ENCODE results near the gene BASP1.
"Not testable (repeated sequence)": the region's sequence is repeated elsewhere in the genome, so short reads cannot be mapped to it uniquely, and the experiment has no call there.

Gene BASP1

GRCh38 chr5:17302106-17302505, 84.7 kb downstream of the BASP1 start:
- DNase-seq = no peak

- DNase-seq = no peak
These were observed 85.2 kb downstream of the BASP1 start for GRCh38 chr5:17302604-17303003.

- DNase-seq = no peak
These were observed 86.9 kb downstream of the BASP1 start for GRCh38 chr5:17304282-17304681.

GRCh38 chr5:17305017-17305416, 87.6 kb downstream of the BASP1 start:
- no peak for DNase-seq

GRCh38 chr5:17305964-17306725, 88.7 kb downstream of the BASP1 start:
- DNase-seq = no peak

GRCh38 chr5:17306726-17307091, 89.3 kb downstream of the BASP1 start:
- no peak for DNase-seq

GRCh38 chr5:17307440-17307839, 90.0 kb downstream of the BASP1 start:
- DNase-seq = not testable (repeated sequence)

GRCh38 chr5:17308326-17309065, 91.1 kb downstream of the BASP1 start:
- DNase-seq = no peak

- DNase-seq = no peak
These were observed 92.0 kb downstream of the BASP1 start for GRCh38 chr5:17309462-17309861.

GRCh38 chr5:17310502-17310901, 93.1 kb downstream of the BASP1 start:
- not testable (repeated sequence) for DNase-seq

GRCh38 chr5:17311811-17312210, 94.4 kb downstream of the BASP1 start:
- not testable (repeated sequence) for DNase-seq

GRCh38 chr5:17312358-17312757, 94.9 kb downstream of the BASP1 start:
- no peak for DNase-seq

GRCh38 chr5:17314907-17315471, 97.6 kb downstream of the BASP1 start:
- no peak for DNase-seq

GRCh38 chr5:17315710-17316221, 98.3 kb downstream of the BASP1 start:
- DNase-seq = no peak

GRCh38 chr5:17316970-17317459, 99.6 kb downstream of the BASP1 start:
- no peak for DNase-seq

- DNase-seq = no peak
These were observed 100.0 kb downstream of the BASP1 start for GRCh38 chr5:17317473-17317872.

GRCh38 chr5:17319095-17319494, 101.7 kb downstream of the BASP1 start:
- not testable (repeated sequence) for DNase-seq

- DNase-seq = no peak
These were observed 108.6 kb downstream of the BASP1 start for GRCh38 chr5:17325770-17326599.

Measured in NCI-H510A (cell line).